Measurements from ENCODE around the gene STAG1. TPM values are rescaled to one million over a fixed set of nuclear protein-coding genes. Genes with fewer than 3 reads are reported as not detected.

The STAG1 gene
- total and polyA plus RNA-seq, 8 donors = 7.5 to 105 (median 37.9) TPM

- Histone ChIP-seq H3K36me3 (no peaks in the 10 kb centered on the region), H3K4me1 (peaks cover 11 to 24% (median 20%) of the 10 kb centered on the region in 4 donors), H3K9me3 (no peaks in the 10 kb centered on the region), H3K27ac (no peak overlapping the region), H3K4me3 (no peak overlapping the region), H3K27me3 (no peaks in the 10 kb centered on the region)
- DNase-seq = no peak
- no peak for TF ChIP-seq CTCF (IDR thresholded peaks at IDR 0.05)
- TF ChIP-seq EP300 (IDR thresholded peaks at IDR 0.05) = no peak
- TF ChIP-seq POLR2A (IDR thresholded peaks at IDR 0.05) = no peak
- no peak for TF ChIP-seq POLR2AphosphoS5 (IDR thresholded peaks at IDR 0.05)
- WGBS, 5 donors = 72 to 93% (median 81%) methylated on average over 2 of the region's 2 CpGs
- intact Hi-C loops (cut with DNase I; ENCODE audit: low total_unique reads) = loop anchor here (10.0 kb wide), 1 partner anchor 360 kb away; no protein-coding TSS in a partner anchor
Observed at GRCh38 chr3:136755192-136755591, 3.0 kb upstream of the STAG1 start.

- Histone ChIP-seq H3K27ac (peak overlapping the region; percentile 95 to 100 (median 98)), H3K9me3 (no peaks in the 10 kb centered on the region), H3K4me1 (peaks cover 21 to 41% (median 34%) of the 10 kb centered on the region in 4 donors), H3K4me3 (peak overlapping the region; percentile 57 to 92 (median 70)), H3K36me3 (no peaks in the 10 kb centered on the region), H3K27me3 (no peaks in the 10 kb centered on the region)
- intact Hi-C loops (cut with DNase I; ENCODE audit: low total_unique reads) = loop anchor here (10.0 kb wide), 1 partner anchor 359 kb away; no protein-coding TSS in a partner anchor
- WGBS, 5 donors = 37 to 49% (median 43%) methylated on average over 11 of the region's 11 CpGs
- TF ChIP-seq POLR2A (IDR thresholded peaks at IDR 0.05) (no peak), POLR2AphosphoS5 (IDR thresholded peaks at IDR 0.05) (no peak), EP300 (IDR thresholded peaks at IDR 0.05) (no peak), CTCF (IDR thresholded peaks at IDR 0.05) (no peak)
- no peak for DNase-seq
Observed at GRCh38 chr3:136753326-136753939, 1.3 kb upstream of the STAG1 start.

- H3K4me1 ChIP-seq = peaks cover 21 to 48% (median 38%) of the 10 kb centered on the region in 4 donors
- DNase-seq = peak; percentile 99 to 100
- WGBS, 5 donors = 0 to 1% (median 0%) methylated on average over 35 to 73 of the region's 73 CpGs
- intact Hi-C loops (cut with DNase I; ENCODE audit: low total_unique reads) = loop anchor here (10.0 kb wide), 1 partner anchor 358 kb away; no protein-coding TSS in a partner anchor
- no peaks in the 10 kb centered on the region for H3K27me3 ChIP-seq
- peak in 3 of 7 experiments; percentile 20 to 94 (median 85) for TF ChIP-seq CTCF (IDR thresholded peaks at IDR 0.05)
- TF ChIP-seq POLR2AphosphoS5 (IDR thresholded peaks at IDR 0.05) = peak; percentile 82 to 95 (median 84)
- no peak for TF ChIP-seq EP300 (IDR thresholded peaks at IDR 0.05)
- peak in 2 of 4 donors; percentile 19 to 71 for TF ChIP-seq POLR2A (IDR thresholded peaks at IDR 0.05)
- H3K9me3 ChIP-seq = no peaks in the 10 kb centered on the region
- no peaks in the 10 kb centered on the region for H3K36me3 ChIP-seq
- H3K27ac ChIP-seq = peak overlapping the region; percentile 95 to 100 (median 99)
- peak overlapping the region; percentile 67 to 92 (median 82) for H3K4me3 ChIP-seq
Observed at GRCh38 chr3:136752422-136753325, 496 bp upstream of the STAG1 start.

Data from stomach (tissue), 9 donors.